Erythroblast (primary cell): ENCODE results near the gene DPP3.
"Not testable (repeated sequence)": the region's sequence is repeated elsewhere in the genome, so short reads cannot be mapped to it uniquely, and the experiment has no call there.

Experiments
- DNase-seq, 2 experiments: peaks; one replicate each; lab custom pipeline; 2025; lab: John Stamatoyannopoulos, UW
- GATA1 ChIP-seq: IDR thresholded peaks from 2 replicates; pipeline ENCODE4 v1.6.1; 2011; ENCODE audit warnings: low read depth, mild to moderate bottlenecking, control low read depth, low read length, moderate library complexity
- POLR2A ChIP-seq: IDR thresholded peaks from 2 replicates; pipeline ENCODE4 v1.6.1; 2011; ENCODE audit warnings: mild to moderate bottlenecking, low read length

Gene DPP3

GRCh38 chr11:66480117-66480938, at the start of gene DPP3:
TSS of gene DPP3 (plus strand) at chr11:66480434. CDS start at chr11:66482201, 1,767 bp downstream.
- TF ChIP-seq POLR2A (peak; percentile 92), GATA1 (no peak)
- peak; percentile 98 for DNase-seq

- not testable (repeated sequence) for DNase-seq
Measured at GRCh38 chr11:66431287-66431686, 48.9 kb upstream of the DPP3 start.

GRCh38 chr11:66431871-66432329, 48.3 kb upstream of the DPP3 start:
- peak in 1 of 2 experiments; percentile 19 for DNase-seq

GRCh38 chr11:66432597-66432996, 47.6 kb upstream of the DPP3 start:
- DNase-seq, result no peak
- TF ChIP-seq GATA1, result no peak
- no peak for TF ChIP-seq POLR2A

- no peak for TF ChIP-seq GATA1
- no peak for TF ChIP-seq POLR2A
- DNase-seq, result no peak
Measured at GRCh38 chr11:66437979-66438503, 42.2 kb upstream of the DPP3 start.

- TF ChIP-seq POLR2A (peak; percentile 61), GATA1 (no peak)
Measured at GRCh38 chr11:66438504-66439466, 41.4 kb upstream of the DPP3 start, which contains the start of gene MRPL11. TSS of gene MRPL11 (minus strand) at chr11:66438848. CDS start at chr11:66438754, 94 bp downstream.

GRCh38 chr11:66440101-66440939, 39.9 kb upstream of the DPP3 start:
- DNase-seq, result not testable (repeated sequence)

More at GRCh38 chr11:66438504-66439466, 41.4 kb upstream of the DPP3 start, which contains the start of gene MRPL11:
- peak; percentile 93 to 95 for DNase-seq

GRCh38 chr11:66440940-66441282, 39.3 kb upstream of the DPP3 start:
- not testable (repeated sequence) for DNase-seq

- TF ChIP-seq GATA1 (no peak), POLR2A (no peak)
- DNase-seq, result no peak
Measured at GRCh38 chr11:66443602-66444001, 36.6 kb upstream of the DPP3 start.

GRCh38 chr11:66447012-66447411, 33.2 kb upstream of the DPP3 start:
- TF ChIP-seq GATA1 (no peak), POLR2A (no peak)
- DNase-seq, result no peak

GRCh38 chr11:66448523-66448922, 31.7 kb upstream of the DPP3 start:
- no peak for DNase-seq
- no peak for TF ChIP-seq GATA1
- no peak for TF ChIP-seq POLR2A

- TF ChIP-seq POLR2A, result no peak
- no peak for TF ChIP-seq GATA1
- no peak for DNase-seq
Measured at GRCh38 chr11:66450560-66450959, 29.7 kb upstream of the DPP3 start.

GRCh38 chr11:66451663-66452062, 28.6 kb upstream of the DPP3 start:
- no peak for TF ChIP-seq POLR2A
- no peak for TF ChIP-seq GATA1

More at GRCh38 chr11:66451663-66452062, 28.6 kb upstream of the DPP3 start:
- no peak for DNase-seq
